ENCODE data around the gene LSG1.
"Not testable (repeated sequence)": the region's sequence is repeated elsewhere in the genome, so short reads cannot be mapped to it uniquely, and the experiment has no call there.

The LSG1 gene

GRCh38 chr3:194654443-194654842 lies 17.5 kb downstream of the LSG1 start:
- DNase-seq, result no peak

GRCh38 chr3:194647747-194648146 lies 24.2 kb downstream of the LSG1 start:
- DNase-seq, result no peak

- DNase-seq, result no peak
These were observed 29.2 kb downstream of the LSG1 start for GRCh38 chr3:194642769-194643168.

- DNase-seq, result peak; percentile 58 to 59
These were observed 31.2 kb downstream of the LSG1 start for GRCh38 chr3:194640829-194641228.

GRCh38 chr3:194638991-194639605 lies 32.9 kb downstream of the LSG1 start:
- peak in 1 of 2 experiments; percentile 10 for DNase-seq

- peak in 1 of 2 experiments; percentile 10 for DNase-seq
These were observed 34.2 kb downstream of the LSG1 start for GRCh38 chr3:194637541-194638400.

- peak in 1 of 2 experiments; percentile 12 for DNase-seq
These were observed 34.9 kb downstream of the LSG1 start for GRCh38 chr3:194637066-194637465.

- DNase-seq, result peak; percentile 74 to 79
These were observed 38.5 kb downstream of the LSG1 start, which contains the start of gene TMEM44 for GRCh38 chr3:194633349-194634004. TSS of gene TMEM44 (minus strand) at chr3:194633419. CDS start at chr3:194633215, 204 bp downstream.

GRCh38 chr3:194632809-194633348 lies 39.1 kb downstream of the LSG1 start:
- no peak for DNase-seq

- no peak for DNase-seq
These were observed 39.7 kb downstream of the LSG1 start for GRCh38 chr3:194632226-194632808.

GRCh38 chr3:194631696-194632095 lies 40.3 kb downstream of the LSG1 start:
- DNase-seq, result no peak

- not testable (repeated sequence) for DNase-seq
These were observed 41.3 kb downstream of the LSG1 start for GRCh38 chr3:194630681-194631080.

- DNase-seq, result no peak
These were observed 47.0 kb downstream of the LSG1 start for GRCh38 chr3:194624956-194625355.

GRCh38 chr3:194623449-194624290 lies 48.3 kb downstream of the LSG1 start:
- no peak for DNase-seq

GRCh38 chr3:194622621-194623340 lies 49.2 kb downstream of the LSG1 start:
- no peak for DNase-seq

GRCh38 chr3:194621947-194622346 lies 50.0 kb downstream of the LSG1 start:
- no peak for DNase-seq

- DNase-seq, result no peak
These were observed 51.8 kb downstream of the LSG1 start for GRCh38 chr3:194620196-194620595.

- DNase-seq, result no peak
These were observed 52.2 kb downstream of the LSG1 start for GRCh38 chr3:194619741-194620140.

GRCh38 chr3:194618858-194619608 lies 53.0 kb downstream of the LSG1 start:
- DNase-seq, result no peak

- no peak for DNase-seq
These were observed 54.2 kb downstream of the LSG1 start for GRCh38 chr3:194617827-194618226.
